Measurements from ENCODE around the gene GPR179. TPM values are rescaled to one million over a fixed set of nuclear protein-coding genes. Genes with fewer than 3 reads are reported as not detected.

The GPR179 gene
- total RNA-seq, 4 donors from 2014 or later, result 0.07 to 0.20 (median 0.18) TPM

DNA sequence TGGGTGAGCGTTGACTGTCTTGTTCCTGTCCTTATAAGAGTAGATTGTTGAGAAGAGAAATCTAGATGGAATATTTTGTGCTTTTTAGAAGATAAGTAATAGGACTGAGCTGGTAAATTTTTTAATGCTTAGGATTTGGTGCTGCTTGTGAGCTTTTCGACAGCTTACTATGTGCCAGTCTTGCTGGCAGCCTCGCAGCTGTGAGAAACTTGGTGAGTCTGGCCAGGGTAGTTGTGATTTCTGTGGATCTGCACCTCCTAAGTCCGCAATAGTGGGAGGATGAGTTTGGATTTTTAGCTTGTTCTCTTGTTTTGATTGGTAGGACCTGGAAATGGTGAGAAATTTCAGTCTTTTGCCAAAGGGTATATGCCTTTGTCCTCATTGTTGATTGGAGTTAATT is 11.5 kb upstream of the GPR179 start:
- Histone ChIP-seq H3K4me3 (no peak overlapping the region), H3K36me3 (no peaks in the 10 kb centered on the region), H3K27ac (no peak overlapping the region), H3K9me3 (no peaks in the 10 kb centered on the region), H3K27me3 (no peaks in the 10 kb centered on the region), H3K4me1 (peaks cover 62 to 71% of the 10 kb centered on the region in 2 donors)
- ATAC-seq (no peak), DNase-seq (no peak)
- in situ Hi-C loops (cut with MboI; ENCODE audit: low sequenced_read_pairs in 4 of 4) (no loop called here), intact Hi-C loops (cut with DNase I; ENCODE audit: low total_unique reads) (no loop called here)
- TF ChIP-seq POLR2A (IDR thresholded peaks at IDR 0.05), result no peak
- no peak for TF ChIP-seq CTCF (IDR thresholded peaks at IDR 0.05 in 4 of 5, conservative IDR thresholded peaks at IDR 0.05 in 1 of 5)

DNA sequence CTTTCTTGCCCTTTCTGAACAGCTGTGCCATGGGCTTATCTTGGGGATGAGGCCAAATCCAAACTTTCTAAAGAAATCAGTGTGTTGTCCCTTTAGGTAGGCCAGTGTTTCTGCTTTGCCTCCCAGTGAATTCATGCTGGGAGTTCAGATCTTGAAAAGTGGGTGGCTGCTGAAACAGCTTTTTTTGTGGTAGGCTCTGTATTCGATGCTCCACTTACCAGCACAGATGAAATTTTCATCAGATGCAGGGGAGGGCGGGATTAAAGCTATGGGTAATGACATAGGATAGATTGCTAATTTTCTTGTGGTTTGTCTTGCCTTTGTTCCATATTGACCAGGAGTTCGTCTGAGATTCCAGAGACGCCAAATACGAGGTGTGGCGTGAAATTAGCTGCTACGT is 10.7 kb upstream of the GPR179 start:
- intact Hi-C loops (cut with DNase I; ENCODE audit: low total_unique reads) (no loop called here), in situ Hi-C loops (cut with MboI; ENCODE audit: low sequenced_read_pairs in 4 of 4) (no loop called here)
- no peak for ATAC-seq
- Histone ChIP-seq H3K4me1 (peaks cover 62 to 67% of the 10 kb centered on the region in 2 donors), H3K27me3 (no peaks in the 10 kb centered on the region), H3K9me3 (no peaks in the 10 kb centered on the region), H3K4me3 (no peak overlapping the region), H3K36me3 (no peaks in the 10 kb centered on the region), H3K27ac (no peak overlapping the region)
- DNase-seq, result no peak
- TF ChIP-seq POLR2A (IDR thresholded peaks at IDR 0.05), result no peak
- no peak for TF ChIP-seq CTCF (IDR thresholded peaks at IDR 0.05 in 4 of 5, conservative IDR thresholded peaks at IDR 0.05 in 1 of 5)

- Histone ChIP-seq H3K36me3 (no peaks in the 10 kb centered on the region), H3K4me3 (peak overlapping the region; percentile 70 to 90 (median 78)), H3K9me3 (no peaks in the 10 kb centered on the region), H3K27me3 (no peaks in the 10 kb centered on the region), H3K4me1 (peaks cover 56 to 59% of the 10 kb centered on the region in 2 donors), H3K27ac (peak overlapping the region in 1 of 4 donors; percentile 94)
- DNase-seq (no peak), ATAC-seq (no peak)
- intact Hi-C loops (cut with DNase I; ENCODE audit: low total_unique reads) (no loop called here), in situ Hi-C loops (cut with MboI; ENCODE audit: low sequenced_read_pairs in 4 of 4) (no loop called here)
- TF ChIP-seq POLR2A (IDR thresholded peaks at IDR 0.05) (no peak), CTCF (IDR thresholded peaks at IDR 0.05 in 4 of 5, conservative IDR thresholded peaks at IDR 0.05 in 1 of 5) (no peak)
These were observed 9.9 kb upstream of the GPR179 start for GRCh38 chr17:38353668-38354067.

- peak overlapping the region; percentile 84 to 94 (median 90) for H3K27ac ChIP-seq
- no peaks in the 10 kb centered on the region for H3K27me3 ChIP-seq
- peak in 1 of 2 donors; percentile 8 for ATAC-seq
- peak overlapping the region; percentile 70 to 90 (median 78) for H3K4me3 ChIP-seq
- intact Hi-C loops (cut with DNase I; ENCODE audit: low total_unique reads), result no loop called here
- no peaks in the 10 kb centered on the region for H3K9me3 ChIP-seq
- peaks cover 51 to 55% of the 10 kb centered on the region in 2 donors for H3K4me1 ChIP-seq
- TF ChIP-seq CTCF (IDR thresholded peaks at IDR 0.05 in 4 of 5, conservative IDR thresholded peaks at IDR 0.05 in 1 of 5) (no peak), POLR2A (IDR thresholded peaks at IDR 0.05) (no peak)
- no peak for DNase-seq
- no peaks in the 10 kb centered on the region for H3K36me3 ChIP-seq
- in situ Hi-C loops (cut with MboI; ENCODE audit: low sequenced_read_pairs in 4 of 4), result no loop called here
These were observed 9.4 kb upstream of the GPR179 start for GRCh38 chr17:38353086-38353604.
